H9 (cell line): ENCODE data around the gene CD52. TPM values are rescaled to one million over a fixed set of nuclear protein-coding genes. Genes with fewer than 3 reads are reported as not detected.
A peak's percentile ranks its signal among the peaks of the same experiment; 100 is the strongest.

Source experiments
- DNase-seq: peaks from one replicate; pipeline ENCODE4 v3.0.0-alpha.2; 2017
- H2AFZ ChIP-seq: one replicate; pipeline ENCODE4 v1.6.1; 2013; ENCODE audit warnings: mild to moderate bottlenecking, low read length, control low read depth, moderate library complexity
- H2AK5ac ChIP-seq: 2 replicates; pipeline ENCODE4 v1.6.1; 2013; ENCODE audit warnings: low read length, control low read depth, mixed read lengths; ENCODE audit not compliant: insufficient read length
- H2BK120ac ChIP-seq: one replicate; pipeline ENCODE4 v1.6.1; 2013; ENCODE audit warnings: low read depth, mild to moderate bottlenecking, low read length, control low read depth, inconsistent platforms; ENCODE audit not compliant: poor library complexity, severe bottlenecking
- H2BK12ac ChIP-seq: 2 replicates; pipeline ENCODE4 v1.6.1; 2013; ENCODE audit warnings: low read length, control low read depth, mixed read lengths, low read depth; ENCODE audit not compliant: insufficient read length
- H2BK15ac ChIP-seq: 2 replicates; pipeline ENCODE4 v1.6.1; 2013; ENCODE audit warnings: low read depth, low read length, control low read depth
- H2BK20ac ChIP-seq: one replicate; pipeline ENCODE4 v1.6.1; 2013; ENCODE audit warnings: low read depth, mild to moderate bottlenecking, low read length, control low read depth, inconsistent platforms; ENCODE audit not compliant: poor library complexity, severe bottlenecking
- H2BK5ac ChIP-seq: 2 replicates; pipeline ENCODE4 v1.6.1; 2013; ENCODE audit warnings: low read length, control low read depth, mixed read lengths; ENCODE audit not compliant: insufficient read length
- H3K14ac ChIP-seq: 2 replicates; pipeline ENCODE4 v1.6.1; 2013; ENCODE audit warnings: low read length, control low read depth; ENCODE audit not compliant: insufficient read depth
- H3K18ac ChIP-seq: 2 replicates; pipeline ENCODE4 v1.6.1; 2013; ENCODE audit warnings: low read depth, mild to moderate bottlenecking, mixed read lengths, low read length, control low read depth; ENCODE audit not compliant: insufficient read length
- H3K23ac ChIP-seq: 2 replicates; pipeline ENCODE4 v1.6.1; 2013; ENCODE audit warnings: low read length, control low read depth, mixed read lengths, low read depth; ENCODE audit not compliant: insufficient read length
- H3K23me2 ChIP-seq: 2 replicates; pipeline ENCODE4 v1.6.1; 2013; ENCODE audit warnings: low read depth, mild to moderate bottlenecking, mixed read lengths, low read length, control low read depth; ENCODE audit not compliant: insufficient read length, poor library complexity, severe bottlenecking
- H3K27ac ChIP-seq: 2 replicates; pipeline ENCODE4 v1.5.1; 2013; ENCODE audit warnings: low read length, control low read depth, mixed read lengths, low read depth; ENCODE audit not compliant: insufficient read length
- H3K27me3 ChIP-seq: 2 replicates; pipeline ENCODE4 v1.6.1; 2013; ENCODE audit warnings: low read length, control low read depth, inconsistent platforms; ENCODE audit not compliant: insufficient read depth
- H3K4ac ChIP-seq: 2 replicates; pipeline ENCODE4 v1.6.1; 2013; ENCODE audit warnings: low read depth, mild to moderate bottlenecking, control low read depth, inconsistent platforms, low read length, moderate library complexity
- H3K4me1 ChIP-seq: 2 replicates; pipeline ENCODE4 v1.6.1; 2013; ENCODE audit warnings: low read length, control low read depth, inconsistent platforms; ENCODE audit not compliant: insufficient read depth
- H3K4me2 ChIP-seq: 2 replicates; pipeline ENCODE4 v1.6.1; 2013; ENCODE audit warnings: low read length, control low read depth, mixed read lengths; ENCODE audit not compliant: insufficient read length, insufficient read depth
- H3K56ac ChIP-seq: 2 replicates; pipeline ENCODE4 v1.6.1; 2013; ENCODE audit warnings: low read depth, mild to moderate bottlenecking, mixed read lengths, low read length, control low read depth; ENCODE audit not compliant: insufficient read length
- H3K79me1 ChIP-seq: 2 replicates; pipeline ENCODE4 v1.6.1; 2013; ENCODE audit warnings: low read depth, mild to moderate bottlenecking, moderate library complexity, low read length, control low read depth, inconsistent platforms; ENCODE audit not compliant: insufficient read depth, poor library complexity, severe bottlenecking
- H3K79me2 ChIP-seq: 2 replicates; pipeline ENCODE4 v1.6.1; 2013; ENCODE audit warnings: low read length, control low read depth, inconsistent platforms; ENCODE audit not compliant: insufficient read depth
- H3K9ac ChIP-seq: 2 replicates; pipeline ENCODE4 v1.6.1; 2013; ENCODE audit warnings: low read length, control low read depth, mixed read lengths; ENCODE audit not compliant: insufficient read length; ENCODE audit errors: extremely low read depth
- H3K9me3 ChIP-seq: one replicate; pipeline ENCODE4 v1.6.1; 2013; ENCODE audit warnings: low read depth, low read length, inconsistent platforms; ENCODE audit not compliant: control insufficient read depth
- H3T11ph ChIP-seq: one replicate; pipeline ENCODE4 v1.6.1; 2013; ENCODE audit warnings: mild to moderate bottlenecking, low read length, control low read depth, inconsistent platforms
- H4K20me1 ChIP-seq: one replicate; pipeline ENCODE4 v1.6.1; 2013; ENCODE audit not compliant: control insufficient read depth, insufficient read length, insufficient read depth
- H4K5ac ChIP-seq: 2 replicates; pipeline ENCODE4 v1.6.1; 2013; ENCODE audit warnings: low read depth, mild to moderate bottlenecking, mixed read lengths, low read length, control low read depth; ENCODE audit not compliant: insufficient read length
- H4K8ac ChIP-seq: replicated peaks from 2 replicates; pipeline ENCODE4 v1.6.1; 2013; ENCODE audit warnings: low read length, control low read depth, mixed read lengths, low read depth; ENCODE audit not compliant: insufficient read length
- H4K91ac ChIP-seq: 2 replicates; pipeline ENCODE4 v1.6.1; 2013; ENCODE audit warnings: low read depth, mild to moderate bottlenecking, moderate library complexity, mixed read lengths, low read length, control low read depth; ENCODE audit not compliant: insufficient read length
- H3K27ac Mint-ChIP-seq, 3 experiments: 2 replicates in 2 of 3; 3 replicates in 1 of 3; pipeline ENCODE4 v1.8.0; 2020 to 2021; ENCODE audit warnings: mixed read lengths in 3 of 3, mild to moderate bottlenecking in 1 of 3, moderate library complexity in 1 of 3
- H3K27me3 Mint-ChIP-seq: 2 replicates; pipeline ENCODE4 v1.8.0; 2021; ENCODE audit warnings: low read depth, mild to moderate bottlenecking, moderate library complexity, mixed read lengths
- H3K36me3 Mint-ChIP-seq, 3 experiments: 2 replicates in 2 of 3; 3 replicates in 1 of 3; pipeline ENCODE4 v1.8.0; 2020 to 2021; ENCODE audit warnings: low read depth in 3 of 3, mixed read lengths in 3 of 3; ENCODE audit not compliant: insufficient read depth in 1 of 3
- H3K4me1 Mint-ChIP-seq, 2 experiments: 2 replicates each; pipeline ENCODE4 v1.8.0; 2020; ENCODE audit warnings: mixed read lengths in 2 of 2
- H3K4me3 Mint-ChIP-seq, 2 experiments: 2 replicates in 1 of 2; 3 replicates in 1 of 2; pipeline ENCODE4 v1.8.0; 2020 to 2021; ENCODE audit warnings: mild to moderate bottlenecking in 2 of 2, mixed read lengths in 2 of 2, moderate library complexity in 1 of 2
- H3K9me3 Mint-ChIP-seq, 2 experiments: 2 replicates in 1 of 2; 3 replicates in 1 of 2; pipeline ENCODE4 v1.8.0; 2020; ENCODE audit warnings: mild to moderate bottlenecking in 2 of 2, mixed read lengths in 2 of 2, moderate library complexity in 1 of 2
- WGBS: extraction: QIAGEN DNeasy Blood & Tissue Kit; methylation state at CpG from one replicate; pipeline ENCODE4 v1.1.7; 2013; ENCODE audit warnings: missing lambda C conversion rate, low lambda C conversion rate, mixed read lengths; ENCODE audit not compliant: insufficient read length; ENCODE audit errors: extremely low coverage; 5-methylcytosine and 5-hydroxymethylcytosine counted together
- total RNA-seq: library from RNA; stranded (reverse); gene quantifications from 2 replicates; pipeline ENCODE4 v1.2.1, GENCODE V29; 2021
- TF ChIP-seq, protein P1 (sequence below): fragments of 200-600 bp; sonication (generic); conservative IDR thresholded peaks from 3 replicates; pipeline ENCODE4 v1.8.0; 2021; ENCODE audit warnings: antibody characterized with exemption, mild to moderate bottlenecking

The CD52 gene
- total RNA-seq, 1 experiment from 2014 or later, result 4.1 TPM

- TF ChIP-seq, protein P1, sequence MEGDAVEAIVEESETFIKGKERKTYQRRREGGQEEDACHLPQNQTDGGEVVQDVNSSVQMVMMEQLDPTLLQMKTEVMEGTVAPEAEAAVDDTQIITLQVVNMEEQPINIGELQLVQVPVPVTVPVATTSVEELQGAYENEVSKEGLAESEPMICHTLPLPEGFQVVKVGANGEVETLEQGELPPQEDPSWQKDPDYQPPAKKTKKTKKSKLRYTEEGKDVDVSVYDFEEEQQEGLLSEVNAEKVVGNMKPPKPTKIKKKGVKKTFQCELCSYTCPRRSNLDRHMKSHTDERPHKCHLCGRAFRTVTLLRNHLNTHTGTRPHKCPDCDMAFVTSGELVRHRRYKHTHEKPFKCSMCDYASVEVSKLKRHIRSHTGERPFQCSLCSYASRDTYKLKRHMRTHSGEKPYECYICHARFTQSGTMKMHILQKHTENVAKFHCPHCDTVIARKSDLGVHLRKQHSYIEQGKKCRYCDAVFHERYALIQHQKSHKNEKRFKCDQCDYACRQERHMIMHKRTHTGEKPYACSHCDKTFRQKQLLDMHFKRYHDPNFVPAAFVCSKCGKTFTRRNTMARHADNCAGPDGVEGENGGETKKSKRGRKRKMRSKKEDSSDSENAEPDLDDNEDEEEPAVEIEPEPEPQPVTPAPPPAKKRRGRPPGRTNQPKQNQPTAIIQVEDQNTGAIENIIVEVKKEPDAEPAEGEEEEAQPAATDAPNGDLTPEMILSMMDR, result no peak
These were observed 20.5 kb upstream of the CD52 start for GRCh38 chr1:26297057-26297790.

More at GRCh38 chr1:26297057-26297790, 20.5 kb upstream of the CD52 start:
- Histone ChIP-seq H3K4me1 (no peaks in the 10 kb centered on the region), H2BK12ac (no peak overlapping the region), H3K14ac (no peak overlapping the region), H3K9me3 (no peaks in the 10 kb centered on the region), H3K27ac (no peak overlapping the region), H4K91ac (no peak overlapping the region), H2BK5ac (no peak overlapping the region), H2AFZ (no peak overlapping the region), H3K23me2 (no peaks in the 10 kb centered on the region), H3K56ac (no peak overlapping the region), H3K18ac (no peak overlapping the region), H3T11ph (no peak overlapping the region), H3K79me2 (no peaks in the 10 kb centered on the region), H2BK15ac (no peak overlapping the region), H3K27me3 (no peaks in the 10 kb centered on the region), H4K8ac (no peak overlapping the region), H2AK5ac (no peak overlapping the region), H3K79me1 (no peaks in the 10 kb centered on the region), H3K4ac (no peak overlapping the region), H3K4me2 (no peak overlapping the region), H3K9ac (no peak overlapping the region), H3K23ac (no peak overlapping the region), H4K5ac (no peak overlapping the region), H2BK20ac (no peak overlapping the region), H2BK120ac (no peak overlapping the region), H4K20me1 (no peaks in the 10 kb centered on the region)
- WGBS, result no CpG with 5 or more reads among the region's 12 CpGs
- H3K36me3 Mint-ChIP-seq, result peaks cover 0 to 2% (median 0%) of the 10 kb centered on the region in 3 experiments; a peak in 1 of 7 replicates
- H3K27ac Mint-ChIP-seq, result 0 out of 7 replicates have a peak overlapping the region, but pooled peaks of 1 of the 3 experiments have one; percentile 70
- no peak overlapping the region for H3K4me3 Mint-ChIP-seq
- no peaks in the 10 kb centered on the region for H3K9me3 Mint-ChIP-seq
- DNase-seq, result no peak
- 0 out of 2 replicates have a peak, but pooled peaks cover 2% of the 10 kb centered on the region for H3K27me3 Mint-ChIP-seq
- H3K4me1 Mint-ChIP-seq, result 0 out of 4 replicates have a peak, but pooled peaks cover 3 to 4% of the 10 kb centered on the region in 2 experiments
